NCI-H2196 (cell line): ENCODE data around the gene CROCC.
"Not testable (repeated sequence)": the region's sequence is repeated elsewhere in the genome, so short reads cannot be mapped to it uniquely, and the experiment has no call there.

Experiments used
- DNase-seq: peaks from one replicate; lab custom pipeline; 2025; ENCODE audit not compliant: unreplicated experiment; lab: John Stamatoyannopoulos, UW

The CROCC gene

GRCh38 chr1:16921391-16922185 is at the start of gene CROCC:
TSS of gene CROCC (plus strand) at chr1:16921931. CDS start at chr1:16922019, 88 bp downstream.
- peak; percentile 93 for DNase-seq

- not testable (repeated sequence) for DNase-seq
Observed at GRCh38 chr1:16872152-16873075, 49.3 kb upstream of the CROCC start.

- not testable (repeated sequence) for DNase-seq
Observed at GRCh38 chr1:16873076-16873879, 48.5 kb upstream of the CROCC start.

- not testable (repeated sequence) for DNase-seq
Observed at GRCh38 chr1:16874968-16875765, 46.6 kb upstream of the CROCC start.

GRCh38 chr1:16881742-16882141 is 40.0 kb upstream of the CROCC start:
- DNase-seq, result not testable (repeated sequence)

- no peak for DNase-seq
Observed at GRCh38 chr1:16882986-16883385, 38.7 kb upstream of the CROCC start.

GRCh38 chr1:16884487-16884886 is 37.2 kb upstream of the CROCC start:
- DNase-seq, result not testable (repeated sequence)

- no peak for DNase-seq
Observed at GRCh38 chr1:16886860-16887605, 34.7 kb upstream of the CROCC start.

GRCh38 chr1:16888860-16889816 is 32.6 kb upstream of the CROCC start:
- no peak for DNase-seq

- DNase-seq, result not testable (repeated sequence)
Observed at GRCh38 chr1:16890539-16891021, 31.2 kb upstream of the CROCC start.

GRCh38 chr1:16891057-16891456 is 30.7 kb upstream of the CROCC start:
- not testable (repeated sequence) for DNase-seq

- not testable (repeated sequence) for DNase-seq
Observed at GRCh38 chr1:16892978-16893525, 28.7 kb upstream of the CROCC start.

GRCh38 chr1:16893796-16894195 is 27.9 kb upstream of the CROCC start:
- DNase-seq, result not testable (repeated sequence)

- not testable (repeated sequence) for DNase-seq
Observed at GRCh38 chr1:16894338-16894737, 27.4 kb upstream of the CROCC start.

- DNase-seq, result not testable (repeated sequence)
Observed at GRCh38 chr1:16895233-16895597, 26.5 kb upstream of the CROCC start.

- DNase-seq, result peak; percentile 78
Observed at GRCh38 chr1:16895598-16896315, 26.0 kb upstream of the CROCC start, which contains the start of gene RNU1-2. TSS of gene RNU1-2 (plus strand) at chr1:16895980.
